Vagina (tissue), 2 donors: ENCODE data around the gene SLC16A12.

Experiments
- POLR2A ChIP-seq, 2 donors: fragments of 450-650 bp; IDR thresholded peaks; one replicate each; pipeline ENCODE4 v1.6.1; 2017; ENCODE audit warnings: antibody characterized with exemption in 2 of 2, mild to moderate bottlenecking in 2 of 2, moderate library complexity in 2 of 2
- POLR2AphosphoS5 ChIP-seq, 2 donors: sonication (generic); formaldehyde crosslinking; IDR thresholded peaks; one replicate each; pipeline ENCODE4 v1.9.0; 2017; ENCODE audit warnings: antibody characterized with exemption in 2 of 2, mild to moderate bottlenecking in 2 of 2, low read depth in 1 of 2; ENCODE audit not compliant: insufficient read depth in 1 of 2
- TF ChIP-seq, protein P1 (sequence below), 3 experiments: fragments of 450-650 bp in 2 of 3; fragments of 200-600 bp in 1 of 3; sonication (generic) in 1 of 3; IDR thresholded peaks; one replicate each; pipeline ENCODE4 v1.5.1; 2017 to 2019; ENCODE audit warnings: antibody characterized with exemption in 3 of 3, mild to moderate bottlenecking in 2 of 3, moderate library complexity in 2 of 3

DNA sequence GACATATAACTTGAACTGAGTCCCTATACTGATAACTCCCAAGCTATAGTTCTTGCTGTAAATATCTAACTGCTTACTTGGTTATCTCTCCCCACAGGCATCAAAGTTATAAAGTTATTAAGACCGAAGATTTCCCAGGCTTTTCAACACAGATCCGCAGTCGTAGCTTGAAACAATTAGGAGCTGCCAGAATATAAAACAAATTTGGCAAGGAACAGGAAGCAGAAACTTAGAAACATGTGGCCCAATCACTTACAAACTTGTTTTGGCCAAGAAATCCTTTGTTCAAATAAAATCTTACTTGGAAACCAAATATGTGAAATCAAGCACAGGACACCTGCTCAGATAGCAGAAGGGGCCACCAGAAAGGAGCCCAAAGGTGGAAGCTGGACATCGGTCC, 9.0 kb downstream of the SLC16A12 start:
- TF ChIP-seq, protein P1, sequence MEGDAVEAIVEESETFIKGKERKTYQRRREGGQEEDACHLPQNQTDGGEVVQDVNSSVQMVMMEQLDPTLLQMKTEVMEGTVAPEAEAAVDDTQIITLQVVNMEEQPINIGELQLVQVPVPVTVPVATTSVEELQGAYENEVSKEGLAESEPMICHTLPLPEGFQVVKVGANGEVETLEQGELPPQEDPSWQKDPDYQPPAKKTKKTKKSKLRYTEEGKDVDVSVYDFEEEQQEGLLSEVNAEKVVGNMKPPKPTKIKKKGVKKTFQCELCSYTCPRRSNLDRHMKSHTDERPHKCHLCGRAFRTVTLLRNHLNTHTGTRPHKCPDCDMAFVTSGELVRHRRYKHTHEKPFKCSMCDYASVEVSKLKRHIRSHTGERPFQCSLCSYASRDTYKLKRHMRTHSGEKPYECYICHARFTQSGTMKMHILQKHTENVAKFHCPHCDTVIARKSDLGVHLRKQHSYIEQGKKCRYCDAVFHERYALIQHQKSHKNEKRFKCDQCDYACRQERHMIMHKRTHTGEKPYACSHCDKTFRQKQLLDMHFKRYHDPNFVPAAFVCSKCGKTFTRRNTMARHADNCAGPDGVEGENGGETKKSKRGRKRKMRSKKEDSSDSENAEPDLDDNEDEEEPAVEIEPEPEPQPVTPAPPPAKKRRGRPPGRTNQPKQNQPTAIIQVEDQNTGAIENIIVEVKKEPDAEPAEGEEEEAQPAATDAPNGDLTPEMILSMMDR (IDR thresholded peaks at IDR 0.05): no peak
- TF ChIP-seq POLR2A (IDR thresholded peaks at IDR 0.05): no peak
- no peak for TF ChIP-seq POLR2AphosphoS5 (IDR thresholded peaks at IDR 0.05; ENCODE audit: insufficient read depth in 1 of 2, low read depth in 1 of 2)
